Upper lobe of left lung (tissue), 6 donors: Measurements from ENCODE around the gene GLS2. TPM values are rescaled to one million over a fixed set of nuclear protein-coding genes. Genes with fewer than 3 reads are reported as not detected.

Source experiments
- ATAC-seq, 2 donors: fragments of 200-7000 bp; cut with Tn5 transposase; one replicate each; pipeline ENCODE4 v1.9.1; 2022; ENCODE audit warnings: mild to moderate bottlenecking in 2 of 2, moderate library complexity in 2 of 2; ENCODE audit not compliant: low FRiP score in 2 of 2
- DNase-seq, 2 donors: peaks; one replicate each; pipeline ENCODE4 v3.0.0-alpha.2; 2019 to 2020
- H3K27ac ChIP-seq, 4 donors: fragments of 200-600 bp; sonication (generic); one replicate each; pipeline ENCODE4 v1.5.1; 2016 to 2019
- H3K27me3 ChIP-seq, 4 donors: fragments of 200-600 bp; sonication (generic); one replicate each; pipeline ENCODE4 v1.5.1; 2017 to 2019
- H3K36me3 ChIP-seq, 4 donors: fragments of 200-600 bp; sonication (generic); one replicate each; pipeline ENCODE4 v1.5.1; 2016 to 2019
- H3K4me1 ChIP-seq, 4 donors: fragments of 200-600 bp; sonication (generic); one replicate each; pipeline ENCODE4 v1.5.1; 2018 to 2019
- H3K4me3 ChIP-seq, 4 donors: fragments of 200-600 bp; sonication (generic); one replicate each; pipeline ENCODE4 v1.5.1; 2017 to 2019; ENCODE audit warnings: mild to moderate bottlenecking in 2 of 4, moderate library complexity in 1 of 4
- H3K9me3 ChIP-seq, 4 donors: fragments of 200-600 bp; sonication (generic); one replicate each; pipeline ENCODE4 v1.5.1; 2018 to 2019
- CTCF ChIP-seq, 6 experiments: fragments of 450-650 bp in 4 of 6; fragments of 200-600 bp in 2 of 6; sonication (generic) in 2 of 6; IDR thresholded peaks; one replicate each; pipeline ENCODE4 v1.5.1; 2016 to 2019; ENCODE audit warnings: antibody characterized with exemption in 6 of 6
- EP300 ChIP-seq, 4 donors: sonication (generic); formaldehyde crosslinking; IDR thresholded peaks; one replicate each; pipeline ENCODE4 v1.5.1; 2017; ENCODE audit warnings: antibody characterized with exemption in 4 of 4, control low read depth in 2 of 4
- POLR2A ChIP-seq, 4 donors: fragments of 450-650 bp; IDR thresholded peaks; one replicate each; pipeline ENCODE4 v1.5.1; 2016 to 2017; ENCODE audit warnings: antibody characterized with exemption in 4 of 4, mild to moderate bottlenecking in 2 of 4
- POLR2AphosphoS5 ChIP-seq, 2 donors: sonication (generic); formaldehyde crosslinking; IDR thresholded peaks; one replicate each; pipeline ENCODE4 v1.5.1; 2017; ENCODE audit warnings: antibody characterized with exemption in 2 of 2
- WGBS, 2 donors: methylation state at CpG; one replicate each; pipeline ENCODE4 v1.1.5; 2017 to 2018; 5-methylcytosine and 5-hydroxymethylcytosine counted together
- total RNA-seq, 6 donors: library from RNA; depleted of rRNA in 4 of 6; stranded (reverse); fragments of >200 nt in 4 of 6; gene quantifications; one replicate each; pipeline versions ENCODE4 v1.1.0 to v1.2.1, GENCODE V29; 2016 to 2021
- donor health status: DM: no; HTN: no; CAD: no; lungs with moderate emphysema.
- donor health status: DM: no; HTN: yes; CAD: no; lungs with severe emphysema.

Gene GLS2
- 10 to 100 TPM in 1 of 6 donors, 1 to 10 TPM in 5; 2.0 to 11.6 (median 5.0) TPM for total RNA-seq

- peak; percentile 97 for ATAC-seq
- TF ChIP-seq CTCF (IDR thresholded peaks at IDR 0.05) (no peak), POLR2AphosphoS5 (IDR thresholded peaks at IDR 0.05) (no peak), POLR2A (IDR thresholded peaks at IDR 0.05) (no peak), EP300 (IDR thresholded peaks at IDR 0.05) (no peak)
- 19 to 23% methylated on average over 46 to 56 of the region's 59 CpGs for WGBS, 2 donors
- Histone ChIP-seq H3K4me1 (peaks cover 8 to 20% (median 16%) of the 10 kb centered on the region in 4 donors), H3K27ac (peak within 1 kb of the TSS in 3 of 4 donors; percentile 4 to 66 (median 20)), H3K4me3 (peak within 1 kb of the TSS; percentile 59 to 73 (median 68)), H3K9me3 (no peaks in the 10 kb centered on the region), H3K27me3 (no peaks in the 10 kb centered on the region), H3K36me3 (no peaks in the 10 kb centered on the region)
- peak; percentile 82 to 93 for DNase-seq
Measured at GRCh38 chr12:56488041-56488955, at the start of gene GLS2. Gene GLS2 (minus strand): TSS chr12:56488161. CDS start chr12:56488118, 43 bp downstream.

- peaks cover 0 to 20% (median 0%) of the 10 kb centered on the region in 4 donors for H3K36me3 ChIP-seq
Measured at GRCh38 chr12:56537546-56537945, 49.6 kb upstream of the GLS2 start.

GRCh38 chr12:56530390-56531055, 42.6 kb upstream of the GLS2 start:
- DNase-seq (no peak), ATAC-seq (no peak)
- Histone ChIP-seq H3K4me1 (peaks cover 47 to 79% (median 58%) of the 10 kb centered on the region in 4 donors), H3K4me3 (no peak overlapping the region), H3K36me3 (peaks cover 0 to 12% (median 0%) of the 10 kb centered on the region in 4 donors), H3K27me3 (no peaks in the 10 kb centered on the region), H3K27ac (peak overlapping the region in 3 of 4 donors; percentile 5 to 91 (median 64)), H3K9me3 (no peaks in the 10 kb centered on the region)
- WGBS, 2 donors: 71 to 73% methylated on average over 7 of the region's 7 CpGs
- TF ChIP-seq POLR2AphosphoS5 (IDR thresholded peaks at IDR 0.05) (no peak), CTCF (IDR thresholded peaks at IDR 0.05) (no peak), EP300 (IDR thresholded peaks at IDR 0.05) (no peak), POLR2A (IDR thresholded peaks at IDR 0.05) (no peak)

More at GRCh38 chr12:56537546-56537945, 49.6 kb upstream of the GLS2 start:
- Histone ChIP-seq H3K27ac (peak overlapping the region; percentile 30 to 66 (median 34)), H3K9me3 (no peaks in the 10 kb centered on the region), H3K4me1 (peaks cover 27 to 66% (median 41%) of the 10 kb centered on the region in 4 donors), H3K4me3 (no peak overlapping the region), H3K27me3 (no peaks in the 10 kb centered on the region)
- DNase-seq: no peak
- ATAC-seq: no peak
- TF ChIP-seq EP300 (IDR thresholded peaks at IDR 0.05) (no peak), POLR2AphosphoS5 (IDR thresholded peaks at IDR 0.05) (no peak), POLR2A (IDR thresholded peaks at IDR 0.05) (no peak), CTCF (IDR thresholded peaks at IDR 0.05) (no peak)

GRCh38 chr12:56529656-56530055, 41.7 kb upstream of the GLS2 start:
- no peak for ATAC-seq
- peaks cover 55 to 84% (median 64%) of the 10 kb centered on the region in 4 donors for H3K4me1 ChIP-seq

More at GRCh38 chr12:56529656-56530055, 41.7 kb upstream of the GLS2 start:
- WGBS, 2 donors: 85 to 89% methylated on average over 4 of the region's 4 CpGs
- Histone ChIP-seq H3K4me3 (no peak overlapping the region), H3K36me3 (peaks cover 0 to 10% (median 0%) of the 10 kb centered on the region in 4 donors), H3K27me3 (no peaks in the 10 kb centered on the region), H3K9me3 (no peaks in the 10 kb centered on the region), H3K27ac (peak overlapping the region in 3 of 4 donors; percentile 5 to 94 (median 91))
- no peak for DNase-seq
- TF ChIP-seq CTCF (IDR thresholded peaks at IDR 0.05): no peak
- TF ChIP-seq POLR2AphosphoS5 (IDR thresholded peaks at IDR 0.05): no peak
- no peak for TF ChIP-seq EP300 (IDR thresholded peaks at IDR 0.05)
- TF ChIP-seq POLR2A (IDR thresholded peaks at IDR 0.05): no peak
